ENCODE results near the gene C1QTNF1. TPM values are rescaled to one million over a fixed set of nuclear protein-coding genes. Genes with fewer than 3 reads are reported as not detected.

Gene C1QTNF1
- total RNA-seq, 1 donor from 2014 or later = 6.8 TPM

GRCh38 chr17:79052131-79052530, 28.2 kb downstream of the C1QTNF1 start:
- Histone ChIP-seq H3K9ac (ENCODE audit: low read depth in 1 of 3, low read length in 3 of 3) (no peak overlapping the region), H3K4me3 (ENCODE audit: low read length in 3 of 3) (no peak overlapping the region), H3K9me3 (ENCODE audit: control insufficient read depth in 3 of 3, low read length in 3 of 3) (no peaks in the 10 kb centered on the region)

DNA sequence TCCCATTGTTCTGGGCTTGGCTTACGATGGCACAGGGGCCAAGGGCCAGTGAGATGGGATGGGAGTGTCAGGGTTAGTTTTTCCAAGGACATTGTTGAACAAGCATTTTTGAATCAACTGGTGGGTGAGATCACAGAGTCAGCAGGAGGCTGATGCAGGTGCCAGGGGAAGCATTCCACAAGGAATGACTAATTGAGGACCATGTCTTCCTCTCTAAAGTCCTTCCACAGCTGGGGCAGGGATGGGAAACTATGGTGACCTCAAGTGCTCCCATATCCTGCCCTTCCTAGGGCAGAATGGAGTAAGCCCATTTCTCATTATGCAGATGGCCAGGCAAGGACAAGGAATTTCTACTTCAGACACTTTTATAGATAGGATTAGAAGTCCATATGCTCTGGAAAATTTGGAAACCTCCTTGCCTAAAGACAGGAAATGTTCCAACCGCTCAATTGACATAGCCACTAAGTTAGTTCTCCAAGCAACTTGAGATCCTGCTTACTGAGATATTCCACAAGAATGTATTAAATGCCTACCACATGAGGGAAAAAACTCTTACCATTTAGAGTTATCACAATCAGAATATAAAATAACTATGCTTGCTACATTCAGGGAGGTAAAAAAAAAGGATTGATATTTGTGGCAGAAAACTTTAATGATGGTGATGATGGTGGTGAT, 29.4 kb downstream of the C1QTNF1 start:
- Histone ChIP-seq H3K27me3 (ENCODE audit: control insufficient read depth in 3 of 3, insufficient read depth in 3 of 3, low read length in 3 of 3) (peaks cover 0 to 6% (median 5%) of the 10 kb centered on the region in 3 donors), H3K9ac (ENCODE audit: low read depth in 1 of 3, low read length in 3 of 3) (no peak overlapping the region), H3K4me3 (ENCODE audit: low read length in 3 of 3) (no peak overlapping the region), H3K27ac (ENCODE audit: low read depth, low read length) (no peak overlapping the region), H3K36me3 (ENCODE audit: control insufficient read depth in 3 of 3, insufficient read depth in 3 of 3, low read length in 3 of 3) (peaks cover 0 to 2% (median 0%) of the 10 kb centered on the region in 3 donors), H3K9me3 (ENCODE audit: control insufficient read depth in 3 of 3, low read length in 3 of 3) (no peaks in the 10 kb centered on the region), H3K4me1 (ENCODE audit: control insufficient read depth in 3 of 3, insufficient read depth in 3 of 3, low read length in 3 of 3) (peaks cover 0 to 5% (median 0%) of the 10 kb centered on the region in 3 donors)

More at GRCh38 chr17:79052131-79052530, 28.2 kb downstream of the C1QTNF1 start:
- H3K4me1 ChIP-seq (ENCODE audit: control insufficient read depth in 3 of 3, insufficient read depth in 3 of 3, low read length in 3 of 3) = peaks cover 8 to 14% (median 8%) of the 10 kb centered on the region in 3 donors
- no peak overlapping the region for H3K27ac ChIP-seq (ENCODE audit: low read depth, low read length)
- peaks cover 5 to 13% (median 6%) of the 10 kb centered on the region in 3 donors for H3K27me3 ChIP-seq (ENCODE audit: control insufficient read depth in 3 of 3, insufficient read depth in 3 of 3, low read length in 3 of 3)
- peaks cover 0 to 4% (median 0%) of the 10 kb centered on the region in 3 donors for H3K36me3 ChIP-seq (ENCODE audit: control insufficient read depth in 3 of 3, insufficient read depth in 3 of 3, low read length in 3 of 3)

GRCh38 chr17:79054200-79054960, 30.4 kb downstream of the C1QTNF1 start:
- Histone ChIP-seq H3K4me3 (ENCODE audit: low read length in 3 of 3) (no peak overlapping the region), H3K4me1 (ENCODE audit: control insufficient read depth in 3 of 3, insufficient read depth in 3 of 3, low read length in 3 of 3) (peaks cover 0 to 5% (median 0%) of the 10 kb centered on the region in 3 donors), H3K9me3 (ENCODE audit: control insufficient read depth in 3 of 3, low read length in 3 of 3) (no peaks in the 10 kb centered on the region), H3K36me3 (ENCODE audit: control insufficient read depth in 3 of 3, insufficient read depth in 3 of 3, low read length in 3 of 3) (peaks cover 0 to 2% (median 0%) of the 10 kb centered on the region in 3 donors), H3K27ac (ENCODE audit: low read depth, low read length) (peak overlapping the region; percentile 47), H3K27me3 (ENCODE audit: control insufficient read depth in 3 of 3, insufficient read depth in 3 of 3, low read length in 3 of 3) (peaks cover 0 to 6% (median 5%) of the 10 kb centered on the region in 3 donors), H3K9ac (ENCODE audit: low read depth in 1 of 3, low read length in 3 of 3) (no peak overlapping the region)

GRCh38 chr17:79055197-79055596, 31.2 kb downstream of the C1QTNF1 start:
- H3K27me3 ChIP-seq (ENCODE audit: control insufficient read depth in 3 of 3, insufficient read depth in 3 of 3, low read length in 3 of 3) = peaks cover 0 to 4% (median 1%) of the 10 kb centered on the region in 3 donors
- no peaks in the 10 kb centered on the region for H3K36me3 ChIP-seq (ENCODE audit: control insufficient read depth in 3 of 3, insufficient read depth in 3 of 3, low read length in 3 of 3)
- H3K4me3 ChIP-seq (ENCODE audit: low read length in 3 of 3) = no peak overlapping the region
- peak overlapping the region; percentile 47 for H3K27ac ChIP-seq (ENCODE audit: low read depth, low read length)
- no peaks in the 10 kb centered on the region for H3K9me3 ChIP-seq (ENCODE audit: control insufficient read depth in 3 of 3, low read length in 3 of 3)
- H3K4me1 ChIP-seq (ENCODE audit: control insufficient read depth in 3 of 3, insufficient read depth in 3 of 3, low read length in 3 of 3) = peaks cover 0 to 5% (median 0%) of the 10 kb centered on the region in 3 donors
- no peak overlapping the region for H3K9ac ChIP-seq (ENCODE audit: low read depth in 1 of 3, low read length in 3 of 3)

GRCh38 chr17:79057737-79058385, 33.9 kb downstream of the C1QTNF1 start:
- H3K9me3 ChIP-seq (ENCODE audit: control insufficient read depth in 3 of 3, low read length in 3 of 3) = no peaks in the 10 kb centered on the region
- no peak overlapping the region for H3K9ac ChIP-seq (ENCODE audit: low read depth in 1 of 3, low read length in 3 of 3)
- peaks cover 0 to 5% (median 0%) of the 10 kb centered on the region in 3 donors for H3K4me1 ChIP-seq (ENCODE audit: control insufficient read depth in 3 of 3, insufficient read depth in 3 of 3, low read length in 3 of 3)

DNA sequence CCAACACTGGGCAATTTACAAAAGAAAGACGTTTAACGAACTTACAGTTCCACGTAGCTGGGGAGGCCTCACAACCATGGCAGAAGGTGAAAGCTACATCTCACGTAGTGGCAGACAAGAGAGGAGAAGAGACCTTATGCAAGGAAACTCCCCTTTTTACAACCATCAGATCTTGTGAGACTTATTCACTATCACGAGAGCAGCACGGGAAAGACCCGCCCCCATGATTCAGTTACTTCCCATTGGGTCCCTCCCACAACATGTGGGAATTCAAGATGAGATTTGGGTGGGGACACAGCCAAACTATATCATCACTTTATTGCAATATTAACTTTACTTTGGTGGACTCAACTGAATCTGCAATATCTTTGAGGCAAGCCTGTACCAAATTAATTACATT, 38.7 kb downstream of the C1QTNF1 start:
- Histone ChIP-seq H3K27ac (ENCODE audit: low read depth, low read length) (no peak overlapping the region), H3K4me1 (ENCODE audit: control insufficient read depth in 3 of 3, insufficient read depth in 3 of 3, low read length in 3 of 3) (no peaks in the 10 kb centered on the region), H3K9ac (ENCODE audit: low read depth in 1 of 3, low read length in 3 of 3) (no peak overlapping the region), H3K9me3 (ENCODE audit: control insufficient read depth in 3 of 3, low read length in 3 of 3) (no peaks in the 10 kb centered on the region), H3K36me3 (ENCODE audit: control insufficient read depth in 3 of 3, insufficient read depth in 3 of 3, low read length in 3 of 3) (no peaks in the 10 kb centered on the region), H3K27me3 (ENCODE audit: control insufficient read depth in 3 of 3, insufficient read depth in 3 of 3, low read length in 3 of 3) (no peaks in the 10 kb centered on the region), H3K4me3 (ENCODE audit: low read length in 3 of 3) (no peak overlapping the region)

More at GRCh38 chr17:79057737-79058385, 33.9 kb downstream of the C1QTNF1 start:
- H3K27ac ChIP-seq (ENCODE audit: low read depth, low read length) = no peak overlapping the region
- no peaks in the 10 kb centered on the region for H3K36me3 ChIP-seq (ENCODE audit: control insufficient read depth in 3 of 3, insufficient read depth in 3 of 3, low read length in 3 of 3)
- H3K27me3 ChIP-seq (ENCODE audit: control insufficient read depth in 3 of 3, insufficient read depth in 3 of 3, low read length in 3 of 3) = no peaks in the 10 kb centered on the region
- no peak overlapping the region for H3K4me3 ChIP-seq (ENCODE audit: low read length in 3 of 3)

- no peaks in the 10 kb centered on the region for H3K36me3 ChIP-seq (ENCODE audit: control insufficient read depth in 3 of 3, insufficient read depth in 3 of 3, low read length in 3 of 3)
- no peaks in the 10 kb centered on the region for H3K4me1 ChIP-seq (ENCODE audit: control insufficient read depth in 3 of 3, insufficient read depth in 3 of 3, low read length in 3 of 3)
- no peak overlapping the region for H3K27ac ChIP-seq (ENCODE audit: low read depth, low read length)
- H3K27me3 ChIP-seq (ENCODE audit: control insufficient read depth in 3 of 3, insufficient read depth in 3 of 3, low read length in 3 of 3) = no peaks in the 10 kb centered on the region
- H3K4me3 ChIP-seq (ENCODE audit: low read length in 3 of 3) = no peak overlapping the region
- H3K9ac ChIP-seq (ENCODE audit: low read depth in 1 of 3, low read length in 3 of 3) = no peak overlapping the region
- H3K9me3 ChIP-seq (ENCODE audit: control insufficient read depth in 3 of 3, low read length in 3 of 3) = no peaks in the 10 kb centered on the region
Observed at GRCh38 chr17:79064026-79064425, 40.1 kb downstream of the C1QTNF1 start.

- H3K27me3 ChIP-seq (ENCODE audit: control insufficient read depth in 3 of 3, insufficient read depth in 3 of 3, low read length in 3 of 3) = no peaks in the 10 kb centered on the region
- no peaks in the 10 kb centered on the region for H3K36me3 ChIP-seq (ENCODE audit: control insufficient read depth in 3 of 3, insufficient read depth in 3 of 3, low read length in 3 of 3)
- no peak overlapping the region for H3K9ac ChIP-seq (ENCODE audit: low read depth in 1 of 3, low read length in 3 of 3)
- H3K4me3 ChIP-seq (ENCODE audit: low read length in 3 of 3) = no peak overlapping the region
- no peak overlapping the region for H3K27ac ChIP-seq (ENCODE audit: low read depth, low read length)
- no peaks in the 10 kb centered on the region for H3K4me1 ChIP-seq (ENCODE audit: control insufficient read depth in 3 of 3, insufficient read depth in 3 of 3, low read length in 3 of 3)
- H3K9me3 ChIP-seq (ENCODE audit: control insufficient read depth in 3 of 3, low read length in 3 of 3) = no peaks in the 10 kb centered on the region
Observed at GRCh38 chr17:79065105-79065670, 41.2 kb downstream of the C1QTNF1 start.

GRCh38 chr17:79066963-79067362, 43.0 kb downstream of the C1QTNF1 start:
- Histone ChIP-seq H3K27ac (ENCODE audit: low read depth, low read length) (no peak overlapping the region), H3K36me3 (ENCODE audit: control insufficient read depth in 3 of 3, insufficient read depth in 3 of 3, low read length in 3 of 3) (no peaks in the 10 kb centered on the region), H3K9ac (ENCODE audit: low read depth in 1 of 3, low read length in 3 of 3) (no peak overlapping the region), H3K4me3 (ENCODE audit: low read length in 3 of 3) (no peak overlapping the region), H3K9me3 (ENCODE audit: control insufficient read depth in 3 of 3, low read length in 3 of 3) (no peaks in the 10 kb centered on the region), H3K4me1 (ENCODE audit: control insufficient read depth in 3 of 3, insufficient read depth in 3 of 3, low read length in 3 of 3) (no peaks in the 10 kb centered on the region), H3K27me3 (ENCODE audit: control insufficient read depth in 3 of 3, insufficient read depth in 3 of 3, low read length in 3 of 3) (no peaks in the 10 kb centered on the region)
